ENCODE results near the gene STPG2.

- TF ChIP-seq CTCF (IDR thresholded peaks at IDR 0.05) (no peak), EZH2phosphoT487 (IDR thresholded peaks at IDR 0.05) (no peak)
Observed at GRCh38 chr4:98081936-98082335, 61.3 kb downstream of the STPG2 start.
